ENCODE measurements around the gene MYO15A.

The MYO15A gene

GRCh38 chr17:18122990-18123753, 14.6 kb downstream of the MYO15A start:
- DNase-seq (ENCODE audit: low read depth): no peak
- TF ChIP-seq, protein P1, sequence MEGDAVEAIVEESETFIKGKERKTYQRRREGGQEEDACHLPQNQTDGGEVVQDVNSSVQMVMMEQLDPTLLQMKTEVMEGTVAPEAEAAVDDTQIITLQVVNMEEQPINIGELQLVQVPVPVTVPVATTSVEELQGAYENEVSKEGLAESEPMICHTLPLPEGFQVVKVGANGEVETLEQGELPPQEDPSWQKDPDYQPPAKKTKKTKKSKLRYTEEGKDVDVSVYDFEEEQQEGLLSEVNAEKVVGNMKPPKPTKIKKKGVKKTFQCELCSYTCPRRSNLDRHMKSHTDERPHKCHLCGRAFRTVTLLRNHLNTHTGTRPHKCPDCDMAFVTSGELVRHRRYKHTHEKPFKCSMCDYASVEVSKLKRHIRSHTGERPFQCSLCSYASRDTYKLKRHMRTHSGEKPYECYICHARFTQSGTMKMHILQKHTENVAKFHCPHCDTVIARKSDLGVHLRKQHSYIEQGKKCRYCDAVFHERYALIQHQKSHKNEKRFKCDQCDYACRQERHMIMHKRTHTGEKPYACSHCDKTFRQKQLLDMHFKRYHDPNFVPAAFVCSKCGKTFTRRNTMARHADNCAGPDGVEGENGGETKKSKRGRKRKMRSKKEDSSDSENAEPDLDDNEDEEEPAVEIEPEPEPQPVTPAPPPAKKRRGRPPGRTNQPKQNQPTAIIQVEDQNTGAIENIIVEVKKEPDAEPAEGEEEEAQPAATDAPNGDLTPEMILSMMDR (IDR thresholded peaks at IDR 0.05; ENCODE audit: control insufficient read depth, insufficient read depth, low read depth, low read length, missing control alignments): no peak
- H3K4me3 ChIP-seq (ENCODE audit: control insufficient read depth, low read depth, low read length): no peak overlapping the region

GRCh38 chr17:18124345-18125126, 16.0 kb downstream of the MYO15A start:
- TF ChIP-seq, protein P1 (IDR thresholded peaks at IDR 0.05; ENCODE audit: control insufficient read depth, insufficient read depth, low read depth, low read length, missing control alignments): no peak
- DNase-seq (ENCODE audit: low read depth): no peak
- no peak overlapping the region for H3K4me3 ChIP-seq (ENCODE audit: control insufficient read depth, low read depth, low read length)

- H3K4me3 ChIP-seq (ENCODE audit: control insufficient read depth, low read depth, low read length): no peak overlapping the region
- DNase-seq (ENCODE audit: low read depth): no peak
- TF ChIP-seq, protein P1 (IDR thresholded peaks at IDR 0.05; ENCODE audit: control insufficient read depth, insufficient read depth, low read depth, low read length, missing control alignments): no peak
Measured at GRCh38 chr17:18129041-18129502, 20.5 kb downstream of the MYO15A start.

DNA sequence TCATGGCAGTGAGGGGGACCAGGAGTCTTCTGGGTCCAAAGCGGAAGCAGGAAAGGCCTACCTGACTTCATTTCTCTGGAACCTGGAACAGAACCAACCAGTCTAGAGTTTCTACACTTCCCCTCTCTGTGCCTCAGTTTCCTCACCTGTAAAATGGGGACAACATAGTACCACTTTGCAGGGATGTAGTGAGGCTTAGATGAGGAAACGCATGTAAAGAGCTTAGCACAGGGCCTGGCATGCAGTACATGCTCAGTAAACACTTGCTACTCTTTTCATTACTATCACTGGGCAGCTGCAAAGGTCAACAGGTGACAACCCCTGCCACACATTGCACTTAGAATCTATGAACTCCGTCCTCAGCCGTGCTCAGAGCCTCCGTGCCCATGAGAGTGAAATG, 24.2 kb downstream of the MYO15A start:
- TF ChIP-seq, protein P1 (IDR thresholded peaks at IDR 0.05; ENCODE audit: control insufficient read depth, insufficient read depth, low read depth, low read length, missing control alignments): no peak

GRCh38 chr17:18136357-18136756, 27.8 kb downstream of the MYO15A start:
- TF ChIP-seq, protein P1 (IDR thresholded peaks at IDR 0.05; ENCODE audit: control insufficient read depth, insufficient read depth, low read depth, low read length, missing control alignments): no peak
- no peak for DNase-seq (ENCODE audit: low read depth)
- no peak overlapping the region for H3K4me3 ChIP-seq (ENCODE audit: control insufficient read depth, low read depth, low read length)

More for the DNA sequence above, 24.2 kb downstream of the MYO15A start:
- H3K4me3 ChIP-seq (ENCODE audit: control insufficient read depth, low read depth, low read length): no peak overlapping the region
- no peak for DNase-seq (ENCODE audit: low read depth)

- no peak overlapping the region for H3K4me3 ChIP-seq (ENCODE audit: control insufficient read depth, low read depth, low read length)
- TF ChIP-seq, protein P1 (IDR thresholded peaks at IDR 0.05; ENCODE audit: control insufficient read depth, insufficient read depth, low read depth, low read length, missing control alignments): no peak
- no peak for DNase-seq (ENCODE audit: low read depth)
Measured at GRCh38 chr17:18138065-18138749, 29.7 kb downstream of the MYO15A start.
